K562 (cell line): ENCODE data around the gene UBASH3B. TPM values are rescaled to one million over a fixed set of nuclear protein-coding genes. Genes with fewer than 3 reads are reported as not detected.

ENCODE experiments used
- ATAC-seq: fragments of 200-7000 bp; cut with Tn5 transposase; 3 replicates; pipeline ENCODE4 v1.9.1; 2020; ENCODE audit warnings: moderate library complexity
- BruUV-seq: library from RNA; stranded (reverse); fragments of 400-500 nt; replicated peaks from 2 replicates; lab custom pipeline; 2021; lab: Mats Ljungman, UMichigan
- CTCF ChIA-PET: fragments of 300-600 bp; formaldehyde crosslinking; extraction: SDS; loops from one replicate; lab custom pipeline; 2021; ENCODE audit warnings: low intra/inter-chr PET ratio; lab: Yijun Ruan, JAX
- POLR2A ChIA-PET: fragments of 300-600, 350-650 bp; sonication (Branson Sonifier 250); formaldehyde crosslinking; extraction: SDS; loops from one replicate; lab custom pipeline; 2021; ENCODE audit warnings: antibody characterized with exemption, inconsistent platforms; lab: Yijun Ruan, JAX
- DNase-seq, 4 experiments: peaks; one replicate each; pipeline versions ENCODE4 v3.0.0 to v3.0.0-alpha.2; 2011 to 2018; ENCODE audit warnings: low spot score in 3 of 4, mixed read lengths in 3 of 4; ENCODE audit errors: extremely low read depth in 1 of 4
- FAIRE-seq: peaks from 2 replicates; lab custom pipeline; 2011; peaks lifted over from hg19 to GRCh38; lab: Jason Lieb, UNC
- H2AFZ ChIP-seq: 2 replicates; pipeline ENCODE4 v1.6.0; 2011; ENCODE audit warnings: low read depth, low read length, control low read depth, inconsistent platforms
- H3K27ac ChIP-seq: fragments of 200-600 bp; 3 replicates; pipeline ENCODE4 v1.8.0; 2011; ENCODE audit warnings: low read depth, mild to moderate bottlenecking, control low read depth, inconsistent platforms, low read length, moderate library complexity, mixed read lengths; ENCODE audit errors: extremely low read depth
- H3K27me3 ChIP-seq, 2 experiments: fragments of 300-600 bp in 1 of 2; 2 replicates in 1 of 2; 3 replicates in 1 of 2; pipeline versions ENCODE4 v1.6.0 to v1.8.0; 2011; ENCODE audit warnings: inconsistent platforms in 2 of 2, low read length in 2 of 2, mild to moderate bottlenecking in 1 of 2, mixed read lengths in 1 of 2, moderate library complexity in 1 of 2; ENCODE audit not compliant: control insufficient read depth in 2 of 2, insufficient read depth in 2 of 2
- H3K36me3 ChIP-seq: fragments of 300-600 bp; 3 replicates; pipeline ENCODE4 v1.8.0; 2011; ENCODE audit warnings: mild to moderate bottlenecking, low read length, inconsistent platforms; ENCODE audit not compliant: control insufficient read depth, insufficient read depth
- H3K4me1 ChIP-seq, 2 experiments: fragments of 200-600 bp in 1 of 2; replicated peaks in 1 of 2; 2 replicates in 1 of 2; 3 replicates in 1 of 2; pipeline versions ENCODE4 v1.5.1 to v1.8.0; 2011; ENCODE audit warnings: inconsistent platforms in 2 of 2, low read length in 2 of 2, mild to moderate bottlenecking in 1 of 2, mixed read lengths in 1 of 2, moderate library complexity in 1 of 2; ENCODE audit not compliant: control insufficient read depth in 2 of 2, insufficient read depth in 2 of 2
- H3K4me2 ChIP-seq: 2 replicates; pipeline ENCODE4 v1.6.1; 2011; ENCODE audit warnings: low read length, control low read depth, inconsistent platforms, mixed read lengths; ENCODE audit not compliant: insufficient read depth
- H3K4me3 ChIP-seq: fragments of 200-600 bp; sonication (generic), shearing (Covaris generic); 2 replicates; pipeline ENCODE4 v1.5.1; 2016; ENCODE audit warnings: control low read depth, inconsistent platforms
- H3K79me2 ChIP-seq: fragments of 200-600 bp; 3 replicates; pipeline ENCODE4 v1.8.0; 2011; ENCODE audit warnings: low read length, inconsistent platforms; ENCODE audit not compliant: control insufficient read depth, insufficient read depth
- H3K9ac ChIP-seq, 2 experiments: 2 replicates each; pipeline versions ENCODE4 v1.6.0 to v1.6.1; 2011; ENCODE audit warnings: low read depth in 2 of 2, low read length in 2 of 2, control low read depth in 1 of 2, inconsistent platforms in 1 of 2, mild to moderate bottlenecking in 1 of 2, mixed read lengths in 1 of 2; ENCODE audit not compliant: insufficient read depth in 1 of 2
- H3K9me1 ChIP-seq: one replicate; pipeline ENCODE4 v1.6.0; 2011; ENCODE audit warnings: inconsistent platforms, mild to moderate bottlenecking, low read length, moderate library complexity; ENCODE audit not compliant: control insufficient read depth, insufficient read depth
- H3K9me3 ChIP-seq: replicated peaks from 2 replicates; pipeline ENCODE4 v1.5.1; 2011; ENCODE audit warnings: low read depth, low read length, inconsistent platforms; ENCODE audit not compliant: control insufficient read depth, insufficient read depth
- H4K20me1 ChIP-seq: replicated peaks from 2 replicates; pipeline ENCODE4 v1.6.1; 2011; ENCODE audit warnings: low read length, inconsistent platforms, mixed read lengths; ENCODE audit not compliant: control insufficient read depth, insufficient read depth
- BCL6 ChIP-seq: fragments of 250-450 bp; sonication (Bioruptor Pico); IDR thresholded peaks from 2 replicates; pipeline ENCODE4 v1.4.0; 2020
- BMI1 ChIP-seq: fragments of 150-350 bp; IDR thresholded peaks from 2 replicates; pipeline ENCODE4 v1.6.1; 2014; ENCODE audit warnings: low read length
- C11orf30 ChIP-seq: fragments of 450-650 bp; IDR thresholded peaks from 2 replicates; pipeline ENCODE4 v1.6.1; 2016; ENCODE audit warnings: low read depth, mild to moderate bottlenecking
- EHMT2 ChIP-seq: fragments of 450-650 bp; IDR thresholded peaks from 2 replicates; pipeline ENCODE4 v1.6.1; 2018; ENCODE audit warnings: antibody characterized with exemption
- FOXM1 ChIP-seq, 2 experiments: fragments of 450-650 bp in 1 of 2; sonication (generic) in 1 of 2; formaldehyde crosslinking in 1 of 2; IDR thresholded peaks; 2 replicates each; pipeline versions ENCODE4 v1.6.1 to v1.9.0; 2017 to 2022; ENCODE audit warnings: low read depth in 2 of 2, mild to moderate bottlenecking in 2 of 2, missing genetic modification reagents in 1 of 2, moderate library complexity in 1 of 2
- FOXP4 ChIP-seq: sonication (generic); formaldehyde crosslinking; IDR thresholded peaks from 2 replicates; pipeline ENCODE4 v1.8.0; 2022; ENCODE audit warnings: mild to moderate bottlenecking, missing genetic modification reagents, borderline replicate concordance
- HDAC3 ChIP-seq: fragments of 450-650 bp; IDR thresholded peaks from 2 replicates; pipeline ENCODE4 v1.6.1; 2018; ENCODE audit warnings: borderline replicate concordance, mild to moderate bottlenecking, moderate library complexity; ENCODE audit not compliant: partially characterized antibody
- HNRNPUL1 ChIP-seq: fragments of 200-400 bp; formaldehyde crosslinking; IDR thresholded peaks from 2 replicates; pipeline ENCODE4 v1.6.1; 2017; ENCODE audit warnings: low read length
- PTBP1 ChIP-seq: fragments of 200-400 bp; formaldehyde crosslinking; IDR thresholded peaks from 2 replicates; pipeline ENCODE4 v1.6.1; 2017; ENCODE audit warnings: low read depth, low read length
- TAF15 ChIP-seq: fragments of 200-400 bp; formaldehyde crosslinking; IDR thresholded peaks from 2 replicates; pipeline ENCODE4 v1.6.1; 2017; ENCODE audit warnings: mild to moderate bottlenecking, low read depth, low read length, moderate library complexity
- TBP ChIP-seq: optimal IDR thresholded peaks from 2 replicates; pipeline ENCODE3; 2011; ENCODE audit warnings: low read depth, low read length, improper control_type of control experiment
- ZNF354B ChIP-seq: fragments of 250-450 bp; sonication (Bioruptor Pico); IDR thresholded peaks from 2 replicates; pipeline ENCODE4 v1.4.0; 2020
- WGBS: fragments of 100-300 bp; shearing (Covaris generic); methylation state at CpG from one replicate; pipeline ENCODE4 v1.1.6; 2016; ENCODE audit warnings: low coverage, mixed read lengths; ENCODE audit not compliant: insufficient coverage; ENCODE audit errors: missing lambda C conversion rate; 5-methylcytosine and 5-hydroxymethylcytosine counted together
- in situ Hi-C: fragments of 300-500 bp; cut with MboI; formaldehyde crosslinking; loops from 4 replicates; pipeline ENCODE4 v1.15.0; 2018; ENCODE audit warnings: inconsistent platforms, mixed read lengths
- intact Hi-C: fragments of 100-400 bp; cut with micrococcal nuclease; formaldehyde crosslinking; loops from 2 replicates; pipeline ENCODE4 v1.14.2; 2022
- polyA plus RNA-seq, 8 experiments: library from polyadenylated mRNA; depleted of rRNA in 4 of 8; stranded (reverse) in 5 of 8; unstranded in 3 of 8; fragments of >200 nt; fragmentation: Nextera tagmentation in 2 of 8; fragmentation: Illumina TruSeq in 1 of 8; extraction: Ambion mirVana in 2 of 8; extraction: Trizol in 1 of 8; gene quantifications; 2 replicates each; pipeline versions ENCODE4 v1.2.1 to v1.2.3, GENCODE V29; 2011 to 2014; ENCODE audit warnings: inconsistent platforms in 1 of 8, missing spikeins in 1 of 8
- total RNA-seq, 7 experiments: library from RNA; depleted of rRNA in 6 of 7; stranded (reverse); fragments of >200 nt in 6 of 7; fragmentation: Illumina TruSeq in 2 of 7; extraction: Trizol in 2 of 7; gene quantifications; 2 replicates each; pipeline versions ENCODE4 v1.2.1 to v1.2.3, GENCODE V29; 2011 to 2021; ENCODE audit warnings: low replicate concordance in 1 of 7
- TF ChIP-seq, protein P1 (sequence below): fragments of 450-650 bp; conservative IDR thresholded peaks from 2 replicates; pipeline ENCODE4 v1.6.1; 2016; ENCODE audit warnings: missing genetic modification characterization, low read depth, mild to moderate bottlenecking, control low read depth, missing compliant biosample characterization
- TF ChIP-seq, protein P2 (sequence below), 2 experiments: fragments of 200-800 bp in 1 of 2; sonication (Bioruptor generic) in 1 of 2; sonication (generic) in 1 of 2; formaldehyde crosslinking in 1 of 2; IDR thresholded peaks in 1 of 2; conservative IDR thresholded peaks in 1 of 2; 2 replicates each; pipeline versions ENCODE4 v1.5.0 to v1.6.1; 2016 to 2020; ENCODE audit warnings: missing compliant biosample characterization in 1 of 2, missing genetic modification characterization in 1 of 2, missing genetic modification reagents in 1 of 2

Gene UBASH3B
- total and polyA plus RNA-seq, 9 of the 15 experiments (the other 6 are each of a cell fraction or from before 2014, with no cell fraction given) = 0.01 to 0.31 (median 0.08) TPM; not detected in 2

DNA sequence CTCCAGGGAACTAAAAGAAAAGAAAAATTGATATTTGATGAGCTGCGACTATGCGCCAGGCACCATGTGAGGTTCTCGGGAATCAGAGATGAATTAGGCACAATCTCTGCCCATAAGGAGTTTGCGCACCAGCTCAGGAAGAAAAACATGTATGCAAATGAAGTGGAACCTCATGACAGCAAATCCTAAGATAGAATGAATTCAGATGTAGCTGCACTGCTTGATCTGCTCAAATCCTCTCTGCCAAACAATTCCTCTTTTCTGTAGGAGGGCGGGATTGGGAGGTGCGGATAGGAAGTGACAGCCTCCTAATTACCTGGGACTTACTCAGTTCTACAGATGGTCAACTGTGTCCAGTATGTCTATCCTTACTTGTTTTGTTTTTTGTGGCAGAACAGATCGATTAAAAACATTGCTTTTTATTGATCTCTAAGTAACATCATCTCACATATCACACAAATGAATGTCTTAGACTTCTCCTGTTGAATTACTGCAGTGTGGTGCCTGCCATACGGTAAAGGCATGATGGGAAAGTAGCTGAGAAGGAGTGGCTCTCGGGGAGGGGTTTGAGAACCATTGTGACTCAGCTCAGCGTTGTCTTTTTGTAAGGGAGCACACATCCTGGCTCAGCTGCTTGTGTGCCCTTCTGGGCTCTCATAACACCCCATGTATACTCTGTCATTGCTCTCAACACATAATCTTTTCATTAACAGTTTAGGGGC, 196.7 kb downstream of the UBASH3B start (continued):
- TF ChIP-seq FOXM1 (IDR thresholded peaks at IDR 0.05; ENCODE audit: low read depth) = no peak
- TF ChIP-seq FOXM1 (CRISPR knock-in tag; IDR thresholded peaks at IDR 0.05; ENCODE audit: low read depth) = no peak
- no peak for TF ChIP-seq FOXP4 (CRISPR knock-in tag)
- no peak for TF ChIP-seq HDAC3

- ChIA-PET POLR2A (interaction anchor here (1.0 kb wide), 1 partner anchor 10 kb away, joined by 3 read pairs; no protein-coding TSS in a partner anchor), CTCF (no interaction called here)
- no peak for TF ChIP-seq TAF15
- TF ChIP-seq, protein P1, sequence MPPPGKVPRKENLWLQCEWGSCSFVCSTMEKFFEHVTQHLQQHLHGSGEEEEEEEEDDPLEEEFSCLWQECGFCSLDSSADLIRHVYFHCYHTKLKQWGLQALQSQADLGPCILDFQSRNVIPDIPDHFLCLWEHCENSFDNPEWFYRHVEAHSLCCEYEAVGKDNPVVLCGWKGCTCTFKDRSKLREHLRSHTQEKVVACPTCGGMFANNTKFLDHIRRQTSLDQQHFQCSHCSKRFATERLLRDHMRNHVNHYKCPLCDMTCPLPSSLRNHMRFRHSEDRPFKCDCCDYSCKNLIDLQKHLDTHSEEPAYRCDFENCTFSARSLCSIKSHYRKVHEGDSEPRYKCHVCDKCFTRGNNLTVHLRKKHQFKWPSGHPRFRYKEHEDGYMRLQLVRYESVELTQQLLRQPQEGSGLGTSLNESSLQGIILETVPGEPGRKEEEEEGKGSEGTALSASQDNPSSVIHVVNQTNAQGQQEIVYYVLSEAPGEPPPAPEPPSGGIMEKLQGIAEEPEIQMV (tag) = no peak
- TF ChIP-seq, protein P2, sequence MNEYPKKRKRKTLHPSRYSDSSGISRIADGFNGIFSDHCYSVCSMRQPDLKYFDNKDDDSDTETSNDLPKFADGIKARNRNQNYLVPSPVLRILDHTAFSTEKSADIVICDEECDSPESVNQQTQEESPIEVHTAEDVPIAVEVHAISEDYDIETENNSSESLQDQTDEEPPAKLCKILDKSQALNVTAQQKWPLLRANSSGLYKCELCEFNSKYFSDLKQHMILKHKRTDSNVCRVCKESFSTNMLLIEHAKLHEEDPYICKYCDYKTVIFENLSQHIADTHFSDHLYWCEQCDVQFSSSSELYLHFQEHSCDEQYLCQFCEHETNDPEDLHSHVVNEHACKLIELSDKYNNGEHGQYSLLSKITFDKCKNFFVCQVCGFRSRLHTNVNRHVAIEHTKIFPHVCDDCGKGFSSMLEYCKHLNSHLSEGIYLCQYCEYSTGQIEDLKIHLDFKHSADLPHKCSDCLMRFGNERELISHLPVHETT (CRISPR knock-in tag; conservative IDR thresholded peaks at IDR 0.05 in 1 of 2, IDR thresholded peaks at IDR 0.05 in 1 of 2) = no peak
- TF ChIP-seq HNRNPUL1 = no peak
- TF ChIP-seq BMI1 = no peak
- no peak for TF ChIP-seq C11orf30
- no peak for TF ChIP-seq TBP
- TF ChIP-seq ZNF354B = no peak
- TF ChIP-seq EHMT2 = no peak
- TF ChIP-seq PTBP1 = no peak
- no peak for TF ChIP-seq BCL6
- H3K4me2 ChIP-seq = no peak overlapping the region
- no peaks in the 10 kb centered on the region for H3K79me2 ChIP-seq
- DNase-seq (no peak), FAIRE-seq (no peak), ATAC-seq (no peak)
- no peaks in the 10 kb centered on the region for H3K36me3 ChIP-seq
- H3K27ac ChIP-seq = no peak overlapping the region
- no peaks in the 10 kb centered on the region; a peak in 1 of 5 replicates for H3K4me1 ChIP-seq
- in situ Hi-C loops (no loop called here), intact Hi-C loops (loop anchor here (5.0 kb wide), 1 partner anchor 55 kb away; no protein-coding TSS in a partner anchor)
- H3K9me3 ChIP-seq = no peaks in the 10 kb centered on the region
- no peak overlapping the region for H3K4me3 ChIP-seq
- H4K20me1 ChIP-seq = no peaks in the 10 kb centered on the region; the same call in 1 of the 2 replicates
- no peaks in the 10 kb centered on the region for H3K9me1 ChIP-seq
- H2AFZ ChIP-seq = no peak overlapping the region
- H3K9ac ChIP-seq = no peak overlapping the region
- BruUV-seq = no TSS peak
- WGBS = 0% methylated on average over 5 of the region's 5 CpGs
- H3K27me3 ChIP-seq = no peaks in the 10 kb centered on the region; a peak in 2 of 5 replicates
Measured at GRCh38 chr11:122852796-122853160, 197.3 kb downstream of the UBASH3B start.
